T-cell (primary cell): ENCODE measurements around the gene ARHGAP40. TPM values are rescaled to one million over a fixed set of nuclear protein-coding genes. Genes with fewer than 3 reads are reported as not detected.

Experiments
- ATAC-seq, 4 experiments: fragments of 200-7000 bp in 3 of 4; fragments of 150-1000 bp in 1 of 4; cut with Tn5 transposase; replicated peaks in 1 of 4; 1 replicate in 3 of 4; 2 replicates in 1 of 4; pipeline ENCODE4 v1.10.0; 2021; ENCODE audit warnings: moderate library complexity in 3 of 4, mild to moderate bottlenecking in 2 of 4, moderate number of reproducible peaks in 1 of 4
- CTCF ChIA-PET, 2 donors: fragments of 300-600 bp; sonication (Branson Sonifier 250); formaldehyde crosslinking; loops; one replicate each; lab custom pipeline; 2022; ENCODE audit warnings: antibody characterized with exemption in 2 of 2; lab: Charles Lee
- POLR2A ChIA-PET, 2 donors: fragments of 300-600 bp; sonication (Branson Sonifier 250); formaldehyde crosslinking; loops; one replicate each; lab custom pipeline; 2022; ENCODE audit warnings: antibody characterized with exemption in 2 of 2; lab: Charles Lee
- DNase-seq, 35 experiments: peaks; one replicate each; pipeline versions ENCODE4 v3.0.0 to v3.0.0-alpha.2; 2013 to 2023
- H3K27ac ChIP-seq: one replicate; pipeline ENCODE4 v1.5.1; 2013; ENCODE audit warnings: low read length
- H3K27me3 ChIP-seq, 2 experiments: replicated peaks in 1 of 2; 1 replicate in 1 of 2; 2 replicates in 1 of 2; pipeline versions ENCODE4 v1.6.1 to v1.7.0; 2013; ENCODE audit warnings: low read length in 1 of 2, mixed read lengths in 1 of 2; ENCODE audit not compliant: control insufficient read depth in 2 of 2, insufficient read depth in 2 of 2; ENCODE audit errors: extremely low read depth in 1 of 2
- H3K36me3 ChIP-seq, 2 donors: 1 replicate in 1 of 2; 2 replicates in 1 of 2; pipeline versions ENCODE4 v1.6.1 to v1.7.0; 2013; ENCODE audit warnings: low read length in 1 of 2; ENCODE audit not compliant: control insufficient read depth in 2 of 2, insufficient read depth in 1 of 2; ENCODE audit errors: extremely low read depth in 1 of 2
- H3K4me1 ChIP-seq, 2 experiments: 1 replicate in 1 of 2; 2 replicates in 1 of 2; pipeline versions ENCODE4 v1.6.1 to v1.7.0; 2013; ENCODE audit warnings: low read length in 2 of 2, mixed read lengths in 1 of 2; ENCODE audit not compliant: insufficient read depth in 2 of 2, control insufficient read depth in 1 of 2; ENCODE audit errors: extremely low read depth in 1 of 2
- H3K4me3 ChIP-seq, 2 donors: 1 replicate in 1 of 2; 2 replicates in 1 of 2; pipeline versions ENCODE4 v1.5.1 to v1.7.0; 2013; ENCODE audit warnings: mild to moderate bottlenecking in 2 of 2, low read length in 1 of 2, moderate library complexity in 1 of 2; ENCODE audit not compliant: control insufficient read depth in 1 of 2; ENCODE audit errors: extremely low read depth in 1 of 2
- H3K9me3 ChIP-seq: 2 replicates; pipeline ENCODE4 v1.7.0; 2013
- H3K27ac Mint-ChIP-seq, 2 donors: one replicate each; pipeline ENCODE4 v1.8.0; 2020 to 2021; ENCODE audit warnings: mild to moderate bottlenecking in 2 of 2, mixed read lengths in 2 of 2
- H3K27me3 Mint-ChIP-seq, 2 donors: one replicate each; pipeline ENCODE4 v1.8.0; 2021 to 2022; ENCODE audit warnings: mixed read lengths in 2 of 2
- H3K36me3 Mint-ChIP-seq: one replicate; pipeline ENCODE4 v1.8.0; 2021; ENCODE audit warnings: mixed read lengths
- H3K4me1 Mint-ChIP-seq, 3 donors: one replicate each; pipeline ENCODE4 v1.8.0; 2020 to 2022; ENCODE audit warnings: mixed read lengths in 3 of 3, mild to moderate bottlenecking in 1 of 3
- H3K4me3 Mint-ChIP-seq, 3 donors: one replicate each; pipeline ENCODE4 v1.8.0; 2020 to 2022; ENCODE audit warnings: mild to moderate bottlenecking in 3 of 3, mixed read lengths in 3 of 3, moderate library complexity in 3 of 3
- H3K9me3 Mint-ChIP-seq, 3 donors: one replicate each; pipeline ENCODE4 v1.8.0; 2020 to 2022; ENCODE audit warnings: mixed read lengths in 3 of 3
- WGBS: methylation state at CpG from one replicate; pipeline ENCODE4 v1.1.5; 2013; ENCODE audit warnings: missing lambda C conversion rate; ENCODE audit not compliant: insufficient coverage; 5-methylcytosine and 5-hydroxymethylcytosine counted together
- total RNA-seq, 35 experiments: library from RNA in 6 of 35; stranded (reverse) in 6 of 35; fragments of 120-200 nt in 1 of 35; gene quantifications; one replicate each; pipeline versions ENCODE4 v1.2.1 to v1.2.4 and lab custom pipeline; 2013 to 2026

ARHGAP40 gene
- total RNA-seq, 5 donors from 2014 or later (not counting 1 experiment from before 2014, with no cell fraction given), result 0.28 TPM; not detected in 4

DNA sequence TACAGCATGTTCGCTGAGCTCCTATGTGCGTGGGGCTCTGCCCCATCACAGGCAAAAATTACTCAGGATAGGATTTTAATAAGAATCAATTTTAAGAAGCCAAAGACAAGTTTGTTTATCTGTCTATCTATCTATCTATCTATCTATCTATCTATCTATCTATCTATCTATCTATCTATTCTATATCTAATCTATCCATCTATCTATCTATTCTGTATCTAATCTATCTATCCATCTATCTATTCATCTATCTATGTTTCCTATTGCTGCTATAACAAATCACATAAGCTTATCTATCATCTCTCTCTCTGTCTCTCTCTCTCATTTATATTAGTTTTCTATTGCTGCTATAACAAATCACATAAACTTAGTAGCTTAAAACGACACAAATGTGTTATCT lies 1.7 kb downstream of the ARHGAP40 start:
- Histone ChIP-seq H3K27ac (no peak overlapping the region), H3K4me3 (no peak overlapping the region), H3K36me3 (no peaks in the 10 kb centered on the region), H3K4me1 (peaks cover 0 to 8% of the 10 kb centered on the region in 2 experiments), H3K9me3 (no peaks in the 10 kb centered on the region), H3K27me3 (peaks cover 6 to 43% of the 10 kb centered on the region in 2 experiments)
- H3K4me3 Mint-ChIP-seq, result no peak overlapping the region
- H3K27me3 Mint-ChIP-seq, result peaks cover 47 to 73% of the 10 kb centered on the region in 2 donors
- no peak overlapping the region for H3K27ac Mint-ChIP-seq
- ChIA-PET POLR2A (no interaction called here), CTCF (no interaction called here)
- no peak for DNase-seq
- no peaks in the 10 kb centered on the region for H3K36me3 Mint-ChIP-seq
- no CpG with 5 or more reads among the region's 3 CpGs for WGBS
- no peaks in the 10 kb centered on the region for H3K9me3 Mint-ChIP-seq
- H3K4me1 Mint-ChIP-seq, result peaks cover 6 to 9% (median 8%) of the 10 kb centered on the region in 3 donors
- ATAC-seq, result no peak

DNA sequence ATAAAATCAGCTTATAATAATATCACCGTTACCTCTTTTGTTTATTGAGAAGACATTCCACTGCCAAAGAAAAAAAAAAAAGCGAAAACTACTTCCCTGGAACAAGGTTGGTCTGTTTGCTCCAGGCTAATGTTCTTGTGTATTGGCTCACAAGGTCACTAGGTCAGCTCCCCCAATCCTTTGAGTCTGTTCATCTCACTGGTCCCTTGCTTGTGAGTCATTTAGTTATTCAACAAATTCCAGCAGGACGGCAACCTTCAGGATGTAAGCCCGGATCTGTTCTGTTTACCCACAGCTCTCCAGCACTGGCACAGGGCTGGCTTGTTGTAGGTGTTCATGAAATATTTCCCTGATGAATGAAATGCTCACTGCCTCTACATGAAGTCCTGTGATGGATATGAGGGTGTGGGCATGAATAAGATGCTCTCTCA lies 3.3 kb downstream of the ARHGAP40 start:
- no CpG with 5 or more reads among the region's 4 CpGs for WGBS
- ChIA-PET POLR2A (no interaction called here), CTCF (no interaction called here)
- peaks cover 45 to 67% of the 10 kb centered on the region in 2 donors for H3K27me3 Mint-ChIP-seq
- peaks cover 6 to 9% (median 8%) of the 10 kb centered on the region in 3 donors for H3K4me1 Mint-ChIP-seq
- no peaks in the 10 kb centered on the region for H3K36me3 Mint-ChIP-seq
- ATAC-seq (no peak), DNase-seq (no peak)
- H3K9me3 Mint-ChIP-seq, result no peaks in the 10 kb centered on the region
- Histone ChIP-seq H3K4me1 (peaks cover 0 to 8% of the 10 kb centered on the region in 2 experiments), H3K36me3 (no peaks in the 10 kb centered on the region), H3K4me3 (no peak overlapping the region), H3K27ac (no peak overlapping the region), H3K9me3 (no peaks in the 10 kb centered on the region), H3K27me3 (peaks cover 6 to 41% of the 10 kb centered on the region in 2 experiments)
- no peak overlapping the region for H3K27ac Mint-ChIP-seq
- H3K4me3 Mint-ChIP-seq, result no peak overlapping the region

DNA sequence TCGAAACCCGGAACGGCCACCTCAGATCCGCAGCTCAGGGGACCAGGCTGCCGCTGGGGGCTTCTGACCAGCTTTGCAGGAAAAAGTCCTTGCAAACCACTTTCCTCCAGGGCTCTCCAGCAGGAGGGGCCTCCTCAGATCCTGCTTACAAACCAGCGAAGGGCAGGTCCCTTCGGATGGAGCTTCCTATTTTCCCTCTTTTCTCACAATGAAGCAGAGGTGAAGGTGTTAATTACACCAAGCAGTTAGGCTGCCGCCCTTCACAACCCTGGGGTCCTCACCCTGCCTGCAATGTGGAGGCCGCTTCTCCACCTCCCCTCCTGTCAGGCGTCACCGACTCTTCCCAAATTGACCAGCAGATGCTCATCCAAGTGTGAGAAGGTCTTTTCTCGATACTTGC lies 5.7 kb downstream of the ARHGAP40 start:
- no peak for ATAC-seq
- Histone ChIP-seq H3K9me3 (no peaks in the 10 kb centered on the region), H3K27me3 (peaks cover 4 to 19% of the 10 kb centered on the region in 2 experiments), H3K36me3 (no peaks in the 10 kb centered on the region), H3K4me3 (no peak overlapping the region), H3K27ac (no peak overlapping the region), H3K4me1 (no peaks in the 10 kb centered on the region)
- Mint-ChIP-seq H3K27me3 (peaks cover 34 to 49% of the 10 kb centered on the region in 2 donors), H3K9me3 (no peaks in the 10 kb centered on the region), H3K27ac (no peak overlapping the region), H3K4me1 (peaks cover 0 to under 1% (median 0%) of the 10 kb centered on the region in 3 donors), H3K36me3 (no peaks in the 10 kb centered on the region), H3K4me3 (no peak overlapping the region)
- POLR2A ChIA-PET, result no interaction called here
- no peak for DNase-seq
- WGBS, result 38% methylated on average over 6 of the region's 12 CpGs
- CTCF ChIA-PET, result no interaction called here

DNA sequence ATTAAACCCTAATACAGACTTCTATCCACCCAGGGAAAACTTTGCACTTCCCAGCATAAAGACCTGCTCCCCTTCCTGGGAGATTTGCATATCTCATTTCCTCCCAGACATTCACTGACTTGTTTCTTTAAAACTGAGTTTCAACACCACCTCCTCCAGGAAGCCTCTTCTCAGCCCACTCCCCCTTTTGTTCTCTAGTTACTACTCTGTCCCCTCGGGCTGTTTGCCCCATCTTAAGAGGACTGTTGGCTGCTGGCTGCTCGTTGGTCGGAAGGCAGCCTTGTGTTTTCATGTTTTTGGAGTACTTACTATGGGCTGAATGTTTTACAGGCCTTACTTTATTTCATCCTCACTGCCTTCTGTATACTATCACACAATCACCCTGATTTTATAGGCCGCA lies 6.6 kb downstream of the ARHGAP40 start:
- H3K4me3 Mint-ChIP-seq, result no peak overlapping the region
- Histone ChIP-seq H3K36me3 (no peaks in the 10 kb centered on the region), H3K4me3 (no peak overlapping the region), H3K27me3 (peaks cover 4 to 14% of the 10 kb centered on the region in 2 experiments), H3K27ac (no peak overlapping the region), H3K9me3 (no peaks in the 10 kb centered on the region), H3K4me1 (no peaks in the 10 kb centered on the region)
- ATAC-seq, result no peak
- 88% methylated on average over 1 of the region's 4 CpGs for WGBS
- H3K27me3 Mint-ChIP-seq, result peaks cover 31 to 41% of the 10 kb centered on the region in 2 donors
- H3K27ac Mint-ChIP-seq, result no peak overlapping the region
- H3K9me3 Mint-ChIP-seq, result no peaks in the 10 kb centered on the region
- ChIA-PET CTCF (no interaction called here), POLR2A (no interaction called here)
- H3K36me3 Mint-ChIP-seq, result no peaks in the 10 kb centered on the region
- H3K4me1 Mint-ChIP-seq, result no peaks in the 10 kb centered on the region
- DNase-seq, result no peak

DNA sequence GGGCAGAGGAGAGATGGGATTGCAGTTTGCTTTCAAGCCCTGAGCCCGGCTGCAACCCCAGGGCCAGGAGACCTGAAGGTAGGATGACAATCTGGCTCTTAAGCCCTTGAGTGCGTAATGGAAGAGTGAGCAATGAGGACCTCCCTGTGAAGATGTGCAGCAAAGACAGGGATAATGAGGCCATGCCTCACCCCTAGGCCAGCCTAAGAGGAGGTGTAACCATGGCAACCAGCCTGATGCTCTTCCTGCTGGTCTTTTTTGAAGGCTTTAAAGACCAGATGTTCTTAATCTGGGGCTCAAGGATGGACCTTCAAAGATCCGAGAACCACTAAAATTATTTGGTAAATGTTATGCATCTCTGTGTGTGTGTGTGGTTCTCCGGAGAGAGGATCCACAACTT lies 8.2 kb downstream of the ARHGAP40 start:
- CTCF ChIA-PET, result no interaction called here
- H3K27me3 ChIP-seq, result peaks cover 1 to 14% of the 10 kb centered on the region in 2 experiments
- H3K9me3 ChIP-seq, result no peaks in the 10 kb centered on the region
- Mint-ChIP-seq H3K4me1 (no peaks in the 10 kb centered on the region), H3K9me3 (no peaks in the 10 kb centered on the region), H3K36me3 (no peaks in the 10 kb centered on the region), H3K27ac (no peak overlapping the region), H3K27me3 (peaks cover 24 to 34% of the 10 kb centered on the region in 2 donors), H3K4me3 (no peak overlapping the region)
- DNase-seq, result no peak
- WGBS, result 100% methylated on average over 2 of the region's 4 CpGs
- POLR2A ChIA-PET, result no interaction called here
- H3K4me3 ChIP-seq, result no peak overlapping the region
- H3K27ac ChIP-seq, result no peak overlapping the region
- no peaks in the 10 kb centered on the region for H3K4me1 ChIP-seq
- H3K36me3 ChIP-seq, result no peaks in the 10 kb centered on the region
- no peak for ATAC-seq

DNA sequence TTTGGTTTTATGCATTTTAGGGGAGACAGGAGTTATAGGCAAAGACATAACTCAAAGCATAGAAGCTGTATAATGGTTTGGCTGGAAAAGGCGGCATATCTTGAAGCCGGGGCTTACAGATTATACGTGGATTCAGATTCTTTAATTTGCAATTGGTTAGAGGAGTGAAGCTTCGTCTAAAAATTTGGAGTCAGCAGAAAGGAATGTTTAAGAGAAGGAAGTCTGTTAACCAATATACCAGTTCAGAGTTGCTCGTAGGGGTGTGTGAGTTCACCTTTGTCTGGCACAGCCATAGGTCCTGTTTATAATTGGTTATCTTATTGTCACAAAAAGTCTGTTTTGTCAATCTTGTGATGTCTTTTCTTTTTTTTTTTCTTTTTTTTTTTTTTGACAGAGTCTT lies 8.9 kb downstream of the ARHGAP40 start:
- no peaks in the 10 kb centered on the region for H3K4me1 Mint-ChIP-seq
- Histone ChIP-seq H3K36me3 (no peaks in the 10 kb centered on the region), H3K27ac (no peak overlapping the region), H3K27me3 (peaks cover 0 to 18% of the 10 kb centered on the region in 2 experiments), H3K4me3 (no peak overlapping the region), H3K9me3 (no peaks in the 10 kb centered on the region), H3K4me1 (no peaks in the 10 kb centered on the region)
- ATAC-seq (no peak), DNase-seq (no peak)
- no peaks in the 10 kb centered on the region for H3K36me3 Mint-ChIP-seq
- peaks cover 22 to 27% of the 10 kb centered on the region in 2 donors for H3K27me3 Mint-ChIP-seq
- H3K9me3 Mint-ChIP-seq, result no peaks in the 10 kb centered on the region
- WGBS, result 84% methylated on average over 4 of the region's 5 CpGs
- H3K27ac Mint-ChIP-seq, result no peak overlapping the region
- POLR2A ChIA-PET, result no interaction called here
- CTCF ChIA-PET, result no interaction called here
- no peak overlapping the region for H3K4me3 Mint-ChIP-seq
